HepG2 (cell line): ENCODE data around the gene HDHD3. TPM values are rescaled to one million over a fixed set of nuclear protein-coding genes. Genes with fewer than 3 reads are reported as not detected.

Experiments used
- GABPB1 ChIP-seq: IDR thresholded peaks from 2 replicates; pipeline ENCODE4 v1.6.1; 2016; ENCODE audit warnings: mild to moderate bottlenecking, missing genetic modification reagents, moderate library complexity, missing compliant biosample characterization
- KDM5B ChIP-seq: sonication (generic); formaldehyde crosslinking; IDR thresholded peaks from 2 replicates; pipeline ENCODE4 v1.4.0; 2020; ENCODE audit warnings: missing genetic modification reagents, mild to moderate bottlenecking, borderline replicate concordance
- NBN ChIP-seq: fragments of 450-650 bp; conservative IDR thresholded peaks from 2 replicates; pipeline ENCODE4 v1.6.1; 2017
- RXRA ChIP-seq: sonication (generic); formaldehyde crosslinking; IDR thresholded peaks from 2 replicates; pipeline ENCODE4 v1.5.1; 2020; ENCODE audit warnings: missing genetic modification reagents
- SP1 ChIP-seq, 2 experiments: fragments of 450-650 bp in 1 of 2; sonication (generic) in 1 of 2; formaldehyde crosslinking in 1 of 2; IDR thresholded peaks; 2 replicates each; pipeline versions ENCODE4 v1.4.0 to v1.6.1; 2016 to 2020; ENCODE audit warnings: missing genetic modification reagents in 1 of 2
- ZNF143 ChIP-seq: sonication (generic); formaldehyde crosslinking; IDR thresholded peaks from 2 replicates; pipeline ENCODE4 v1.4.0; 2020; ENCODE audit warnings: missing genetic modification reagents
- ZNF550 ChIP-seq: sonication (generic); formaldehyde crosslinking; IDR thresholded peaks from 2 replicates; pipeline ENCODE4 v1.4.0; 2020; ENCODE audit warnings: mild to moderate bottlenecking, missing genetic modification reagents, borderline replicate concordance
- ZNF598 ChIP-seq: sonication (generic); formaldehyde crosslinking; IDR thresholded peaks from 2 replicates; pipeline ENCODE4 v1.5.1; 2020; ENCODE audit warnings: mild to moderate bottlenecking, missing genetic modification reagents, borderline replicate concordance
- polyA plus RNA-seq, 8 experiments: library from polyadenylated mRNA; depleted of rRNA in 3 of 8; stranded (reverse) in 7 of 8; unstranded in 1 of 8; fragments of >200 nt; fragmentation: Illumina TruSeq in 4 of 8; extraction: Trizol in 4 of 8; gene quantifications; 2 replicates each; pipeline versions ENCODE4 v1.2.1 to v1.2.3, GENCODE V29; 2011 to 2016; ENCODE audit warnings: low read depth in 4 of 8, missing spikeins in 1 of 8, mixed read lengths in 1 of 8; ENCODE audit not compliant: insufficient read depth in 1 of 8
- total RNA-seq, 5 experiments: library from RNA; depleted of rRNA; stranded (reverse); fragments of >200 nt; fragmentation: Illumina TruSeq; extraction: Trizol; gene quantifications; 2 replicates each; pipeline ENCODE4 v1.2.3, GENCODE V29; 2016; ENCODE audit warnings: low read depth in 1 of 5
- TF ChIP-seq, protein P1 (sequence below): sonication (generic); formaldehyde crosslinking; IDR thresholded peaks from 2 replicates; pipeline ENCODE4 v1.9.0; 2022; ENCODE audit warnings: missing genetic modification reagents, mild to moderate bottlenecking, borderline replicate concordance
- TF ChIP-seq, protein P2 (sequence below): sonication (generic); formaldehyde crosslinking; IDR thresholded peaks from 2 replicates; pipeline ENCODE4 v1.4.0; 2020; ENCODE audit warnings: mild to moderate bottlenecking, missing genetic modification reagents
- TF ChIP-seq, protein P3 (sequence below): sonication (generic); formaldehyde crosslinking; IDR thresholded peaks from 2 replicates; pipeline ENCODE4 v1.4.0; 2020; ENCODE audit warnings: missing genetic modification reagents
- TF ChIP-seq, protein P4 (sequence below): sonication (generic); formaldehyde crosslinking; IDR thresholded peaks from 2 replicates; pipeline ENCODE4 v1.5.0; 2020; ENCODE audit warnings: mild to moderate bottlenecking, missing genetic modification reagents, borderline replicate concordance
- TF ChIP-seq, protein P5 (sequence below): sonication (generic); formaldehyde crosslinking; IDR thresholded peaks from 2 replicates; pipeline ENCODE4 v1.4.0; 2020; ENCODE audit warnings: mild to moderate bottlenecking, low read depth, missing genetic modification reagents

Gene HDHD3
- total and polyA plus RNA-seq, 2 of the 13 experiments (the other 11 are each of a cell fraction or from before 2014, with no cell fraction given): 23.1 to 38.5 TPM

DNA sequence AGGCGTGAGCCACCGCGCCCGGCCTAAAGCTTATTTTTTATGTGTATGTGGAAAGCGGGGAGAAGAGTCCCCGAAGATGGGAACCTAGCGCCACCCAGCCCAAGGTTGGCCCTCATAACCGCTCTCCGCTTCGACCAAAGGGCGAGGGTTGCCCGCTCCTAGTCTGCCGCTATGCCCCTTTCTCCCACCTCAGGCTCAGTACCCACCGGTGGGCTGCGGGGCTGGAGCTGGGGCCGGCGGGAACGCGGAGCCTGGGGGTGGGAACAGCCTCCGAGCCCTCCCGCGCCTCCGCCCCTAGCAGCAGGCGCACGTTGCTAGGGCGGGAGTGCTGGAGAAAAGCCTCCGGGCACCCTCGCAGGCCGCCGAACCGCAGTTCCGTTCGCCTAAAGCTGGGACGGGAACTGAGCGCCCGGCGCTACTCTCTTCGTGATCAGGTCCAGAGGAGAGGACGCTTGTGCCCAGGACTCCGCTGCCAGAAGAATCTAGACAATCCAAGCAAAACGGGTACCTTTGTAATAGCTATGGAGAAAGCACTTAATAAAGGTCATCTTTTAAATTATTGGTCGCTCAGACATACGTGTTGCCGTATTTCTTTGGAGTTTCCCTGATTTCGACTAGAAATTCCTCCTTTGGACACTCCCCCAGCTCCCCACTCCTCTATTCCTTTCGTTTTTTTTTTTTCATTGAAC, 36.6 kb downstream of the HDHD3 start, which contains the start of gene WDR31 (continued):
- TF ChIP-seq SP1 (IDR thresholded peaks at IDR 0.05): no peak
- peak; percentile 85 for TF ChIP-seq SP1 (CRISPR knock-in tag; IDR thresholded peaks at IDR 0.05)
- TF ChIP-seq, protein P1, sequence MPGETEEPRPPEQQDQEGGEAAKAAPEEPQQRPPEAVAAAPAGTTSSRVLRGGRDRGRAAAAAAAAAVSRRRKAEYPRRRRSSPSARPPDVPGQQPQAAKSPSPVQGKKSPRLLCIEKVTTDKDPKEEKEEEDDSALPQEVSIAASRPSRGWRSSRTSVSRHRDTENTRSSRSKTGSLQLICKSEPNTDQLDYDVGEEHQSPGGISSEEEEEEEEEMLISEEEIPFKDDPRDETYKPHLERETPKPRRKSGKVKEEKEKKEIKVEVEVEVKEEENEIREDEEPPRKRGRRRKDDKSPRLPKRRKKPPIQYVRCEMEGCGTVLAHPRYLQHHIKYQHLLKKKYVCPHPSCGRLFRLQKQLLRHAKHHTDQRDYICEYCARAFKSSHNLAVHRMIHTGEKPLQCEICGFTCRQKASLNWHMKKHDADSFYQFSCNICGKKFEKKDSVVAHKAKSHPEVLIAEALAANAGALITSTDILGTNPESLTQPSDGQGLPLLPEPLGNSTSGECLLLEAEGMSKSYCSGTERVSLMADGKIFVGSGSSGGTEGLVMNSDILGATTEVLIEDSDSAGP (CRISPR knock-in tag): peak; percentile 96
- TF ChIP-seq GABPB1 (CRISPR knock-in tag): peak; percentile 96
- TF ChIP-seq ZNF143 (CRISPR knock-in tag): peak; percentile 75
- peak; percentile 78 for TF ChIP-seq RXRA (CRISPR knock-in tag)
- TF ChIP-seq, protein P2, sequence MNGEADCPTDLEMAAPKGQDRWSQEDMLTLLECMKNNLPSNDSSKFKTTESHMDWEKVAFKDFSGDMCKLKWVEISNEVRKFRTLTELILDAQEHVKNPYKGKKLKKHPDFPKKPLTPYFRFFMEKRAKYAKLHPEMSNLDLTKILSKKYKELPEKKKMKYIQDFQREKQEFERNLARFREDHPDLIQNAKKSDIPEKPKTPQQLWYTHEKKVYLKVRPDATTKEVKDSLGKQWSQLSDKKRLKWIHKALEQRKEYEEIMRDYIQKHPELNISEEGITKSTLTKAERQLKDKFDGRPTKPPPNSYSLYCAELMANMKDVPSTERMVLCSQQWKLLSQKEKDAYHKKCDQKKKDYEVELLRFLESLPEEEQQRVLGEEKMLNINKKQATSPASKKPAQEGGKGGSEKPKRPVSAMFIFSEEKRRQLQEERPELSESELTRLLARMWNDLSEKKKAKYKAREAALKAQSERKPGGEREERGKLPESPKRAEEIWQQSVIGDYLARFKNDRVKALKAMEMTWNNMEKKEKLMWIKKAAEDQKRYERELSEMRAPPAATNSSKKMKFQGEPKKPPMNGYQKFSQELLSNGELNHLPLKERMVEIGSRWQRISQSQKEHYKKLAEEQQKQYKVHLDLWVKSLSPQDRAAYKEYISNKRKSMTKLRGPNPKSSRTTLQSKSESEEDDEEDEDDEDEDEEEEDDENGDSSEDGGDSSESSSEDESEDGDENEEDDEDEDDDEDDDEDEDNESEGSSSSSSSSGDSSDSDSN (CRISPR knock-in tag): peak; percentile 94
- TF ChIP-seq ZNF598: 0 out of 2 replicates have a peak, but pooled peaks have one; percentile 37
- TF ChIP-seq, protein P3, sequence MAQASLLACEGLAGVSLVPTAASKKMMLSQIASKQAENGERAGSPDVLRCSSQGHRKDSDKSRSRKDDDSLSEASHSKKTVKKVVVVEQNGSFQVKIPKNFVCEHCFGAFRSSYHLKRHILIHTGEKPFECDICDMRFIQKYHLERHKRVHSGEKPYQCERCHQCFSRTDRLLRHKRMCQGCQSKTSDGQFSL (CRISPR knock-in tag): peak; percentile 71; the same call in 1 of the 2 replicates
- TF ChIP-seq, protein P4, sequence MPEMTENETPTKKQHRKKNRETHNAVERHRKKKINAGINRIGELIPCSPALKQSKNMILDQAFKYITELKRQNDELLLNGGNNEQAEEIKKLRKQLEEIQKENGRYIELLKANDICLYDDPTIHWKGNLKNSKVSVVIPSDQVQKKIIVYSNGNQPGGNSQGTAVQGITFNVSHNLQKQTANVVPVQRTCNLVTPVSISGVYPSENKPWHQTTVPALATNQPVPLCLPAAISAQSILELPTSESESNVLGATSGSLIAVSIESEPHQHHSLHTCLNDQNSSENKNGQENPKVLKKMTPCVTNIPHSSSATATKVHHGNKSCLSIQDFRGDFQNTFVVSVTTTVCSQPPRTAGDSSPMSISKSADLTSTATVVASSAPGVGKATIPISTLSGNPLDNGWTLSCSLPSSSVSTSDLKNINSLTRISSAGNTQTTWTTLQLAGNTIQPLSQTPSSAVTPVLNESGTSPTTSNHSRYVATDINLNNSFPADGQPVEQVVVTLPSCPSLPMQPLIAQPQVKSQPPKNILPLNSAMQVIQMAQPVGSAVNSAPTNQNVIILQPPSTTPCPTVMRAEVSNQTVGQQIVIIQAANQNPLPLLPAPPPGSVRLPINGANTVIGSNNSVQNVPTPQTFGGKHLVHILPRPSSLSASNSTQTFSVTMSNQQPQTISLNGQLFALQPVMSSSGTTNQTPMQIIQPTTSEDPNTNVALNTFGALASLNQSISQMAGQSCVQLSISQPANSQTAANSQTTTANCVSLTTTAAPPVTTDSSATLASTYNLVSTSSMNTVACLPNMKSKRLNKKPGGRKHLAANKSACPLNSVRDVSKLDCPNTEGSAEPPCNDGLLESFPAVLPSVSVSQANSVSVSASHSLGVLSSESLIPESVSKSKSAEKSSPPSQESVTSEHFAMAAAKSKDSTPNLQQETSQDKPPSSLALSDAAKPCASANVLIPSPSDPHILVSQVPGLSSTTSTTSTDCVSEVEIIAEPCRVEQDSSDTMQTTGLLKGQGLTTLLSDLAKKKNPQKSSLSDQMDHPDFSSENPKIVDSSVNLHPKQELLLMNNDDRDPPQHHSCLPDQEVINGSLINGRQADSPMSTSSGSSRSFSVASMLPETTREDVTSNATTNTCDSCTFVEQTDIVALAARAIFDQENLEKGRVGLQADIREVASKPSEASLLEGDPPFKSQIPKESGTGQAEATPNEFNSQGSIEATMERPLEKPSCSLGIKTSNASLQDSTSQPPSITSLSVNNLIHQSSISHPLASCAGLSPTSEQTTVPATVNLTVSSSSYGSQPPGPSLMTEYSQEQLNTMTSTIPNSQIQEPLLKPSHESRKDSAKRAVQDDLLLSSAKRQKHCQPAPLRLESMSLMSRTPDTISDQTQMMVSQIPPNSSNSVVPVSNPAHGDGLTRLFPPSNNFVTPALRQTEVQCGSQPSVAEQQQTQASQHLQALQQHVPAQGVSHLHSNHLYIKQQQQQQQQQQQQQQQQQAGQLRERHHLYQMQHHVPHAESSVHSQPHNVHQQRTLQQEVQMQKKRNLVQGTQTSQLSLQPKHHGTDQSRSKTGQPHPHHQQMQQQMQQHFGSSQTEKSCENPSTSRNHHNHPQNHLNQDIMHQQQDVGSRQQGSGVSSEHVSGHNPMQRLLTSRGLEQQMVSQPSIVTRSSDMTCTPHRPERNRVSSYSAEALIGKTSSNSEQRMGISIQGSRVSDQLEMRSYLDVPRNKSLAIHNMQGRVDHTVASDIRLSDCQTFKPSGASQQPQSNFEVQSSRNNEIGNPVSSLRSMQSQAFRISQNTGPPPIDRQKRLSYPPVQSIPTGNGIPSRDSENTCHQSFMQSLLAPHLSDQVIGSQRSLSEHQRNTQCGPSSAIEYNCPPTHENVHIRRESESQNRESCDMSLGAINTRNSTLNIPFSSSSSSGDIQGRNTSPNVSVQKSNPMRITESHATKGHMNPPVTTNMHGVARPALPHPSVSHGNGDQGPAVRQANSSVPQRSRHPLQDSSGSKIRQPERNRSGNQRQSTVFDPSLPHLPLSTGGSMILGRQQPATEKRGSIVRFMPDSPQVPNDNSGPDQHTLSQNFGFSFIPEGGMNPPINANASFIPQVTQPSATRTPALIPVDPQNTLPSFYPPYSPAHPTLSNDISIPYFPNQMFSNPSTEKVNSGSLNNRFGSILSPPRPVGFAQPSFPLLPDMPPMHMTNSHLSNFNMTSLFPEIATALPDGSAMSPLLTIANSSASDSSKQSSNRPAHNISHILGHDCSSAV (CRISPR knock-in tag): no peak
- TF ChIP-seq NBN: no peak
- TF ChIP-seq, protein P5, sequence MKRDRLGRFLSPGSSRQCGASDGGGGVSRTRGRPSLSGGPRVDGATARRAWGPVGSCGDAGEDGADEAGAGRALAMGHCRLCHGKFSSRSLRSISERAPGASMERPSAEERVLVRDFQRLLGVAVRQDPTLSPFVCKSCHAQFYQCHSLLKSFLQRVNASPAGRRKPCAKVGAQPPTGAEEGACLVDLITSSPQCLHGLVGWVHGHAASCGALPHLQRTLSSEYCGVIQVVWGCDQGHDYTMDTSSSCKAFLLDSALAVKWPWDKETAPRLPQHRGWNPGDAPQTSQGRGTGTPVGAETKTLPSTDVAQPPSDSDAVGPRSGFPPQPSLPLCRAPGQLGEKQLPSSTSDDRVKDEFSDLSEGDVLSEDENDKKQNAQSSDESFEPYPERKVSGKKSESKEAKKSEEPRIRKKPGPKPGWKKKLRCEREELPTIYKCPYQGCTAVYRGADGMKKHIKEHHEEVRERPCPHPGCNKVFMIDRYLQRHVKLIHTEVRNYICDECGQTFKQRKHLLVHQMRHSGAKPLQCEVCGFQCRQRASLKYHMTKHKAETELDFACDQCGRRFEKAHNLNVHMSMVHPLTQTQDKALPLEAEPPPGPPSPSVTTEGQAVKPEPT (CRISPR knock-in tag): 0 out of 2 replicates have a peak, but pooled peaks have one; percentile 64
- TF ChIP-seq ZNF550 (CRISPR knock-in tag): no peak
- TF ChIP-seq KDM5B (CRISPR knock-in tag): peak; percentile 91; the same call in 1 of the 2 replicates
